Lung microvascular endothelial cell (primary cell): ENCODE data around the gene BDP1. TPM values are rescaled to one million over a fixed set of nuclear protein-coding genes. Genes with fewer than 3 reads are reported as not detected.

ENCODE experiments used
- total RNA-seq: library from RNA; depleted of rRNA; stranded (reverse); fragments of >200 nt; gene quantifications from 2 replicates; pipeline ENCODE4 v1.2.1, GENCODE V29; 2014

BDP1 gene
- total RNA-seq, 1 donor from 2014 or later, result 19.2 TPM

Other genes starting within 250 kb of the BDP1 start
- gene MCCC2, start 131.7 kb downstream of the BDP1 start, total RNA-seq, result 12.9 and 15.3 TPM in 2 replicates